ENCODE data around the gene THSD8.

The THSD8 gene

GRCh38 chr19:12770922-12771321 lies 30.9 kb upstream of the THSD8 start:
- Histone ChIP-seq H3K36me3 (replicated peaks; ENCODE audit: low read depth, low read length) (peaks cover 3% of the 10 kb centered on the region), H3K4me2 (ENCODE audit: low read length) (no peak overlapping the region), H2AFZ (ENCODE audit: low read depth, low read length) (no peak overlapping the region), H3K27ac (ENCODE audit: low read length) (no peak overlapping the region), H3K4me1 (ENCODE audit: low read length) (peaks cover 7% of the 10 kb centered on the region; the same call in 1 of the 2 replicates), H3K9me3 (ENCODE audit: insufficient read depth, low read length) (no peaks in the 10 kb centered on the region), H3K9ac (ENCODE audit: low read length) (no peak overlapping the region), H3K79me2 (ENCODE audit: low read length) (no peaks in the 10 kb centered on the region), H3K27me3 (ENCODE audit: low read depth, low read length) (no peaks in the 10 kb centered on the region), H3K4me3 (ENCODE audit: low read length) (no peak overlapping the region), H4K20me1 (ENCODE audit: insufficient read depth, low read length) (no peaks in the 10 kb centered on the region)
- no peak for TF ChIP-seq EZH2phosphoT487 (IDR thresholded peaks at IDR 0.05; ENCODE audit: low read depth)
- TF ChIP-seq CTCF (IDR thresholded peaks at IDR 0.05; ENCODE audit: low read depth, low read length) = no peak

GRCh38 chr19:12772323-12772722 lies 29.5 kb upstream of the THSD8 start:
- Histone ChIP-seq H3K9me3 (ENCODE audit: insufficient read depth, low read length) (no peaks in the 10 kb centered on the region), H3K27me3 (ENCODE audit: low read depth, low read length) (no peaks in the 10 kb centered on the region), H2AFZ (ENCODE audit: low read depth, low read length) (no peak overlapping the region), H3K9ac (ENCODE audit: low read length) (no peak overlapping the region), H3K27ac (ENCODE audit: low read length) (no peak overlapping the region), H3K4me1 (ENCODE audit: low read length) (peaks cover 6% of the 10 kb centered on the region; the same call in 1 of the 2 replicates), H3K36me3 (replicated peaks; ENCODE audit: low read depth, low read length) (peaks cover 3% of the 10 kb centered on the region), H4K20me1 (ENCODE audit: insufficient read depth, low read length) (no peaks in the 10 kb centered on the region), H3K4me3 (ENCODE audit: low read length) (no peak overlapping the region), H3K79me2 (ENCODE audit: low read length) (no peaks in the 10 kb centered on the region), H3K4me2 (ENCODE audit: low read length) (no peak overlapping the region)
- TF ChIP-seq EZH2phosphoT487 (IDR thresholded peaks at IDR 0.05; ENCODE audit: low read depth) = no peak
- no peak for TF ChIP-seq CTCF (IDR thresholded peaks at IDR 0.05; ENCODE audit: low read depth, low read length)

GRCh38 chr19:12773571-12773970 lies 28.3 kb upstream of the THSD8 start:
- Histone ChIP-seq H3K27ac (ENCODE audit: low read length) (no peak overlapping the region), H3K4me1 (ENCODE audit: low read length) (peaks cover 7% of the 10 kb centered on the region; the same call in 1 of the 2 replicates), H3K9ac (ENCODE audit: low read length) (no peak overlapping the region)

More at GRCh38 chr19:12773571-12773970, 28.3 kb upstream of the THSD8 start:
- Histone ChIP-seq H3K27me3 (ENCODE audit: low read depth, low read length) (no peaks in the 10 kb centered on the region), H3K36me3 (replicated peaks; ENCODE audit: low read depth, low read length) (peaks cover 3% of the 10 kb centered on the region), H3K4me2 (ENCODE audit: low read length) (no peak overlapping the region), H3K4me3 (ENCODE audit: low read length) (no peak overlapping the region), H3K79me2 (ENCODE audit: low read length) (0 out of 2 replicates have a peak, but pooled peaks cover 4% of the 10 kb centered on the region), H2AFZ (ENCODE audit: low read depth, low read length) (no peak overlapping the region), H4K20me1 (ENCODE audit: insufficient read depth, low read length) (no peaks in the 10 kb centered on the region), H3K9me3 (ENCODE audit: insufficient read depth, low read length) (no peaks in the 10 kb centered on the region)
- TF ChIP-seq EZH2phosphoT487 (IDR thresholded peaks at IDR 0.05; ENCODE audit: low read depth) (no peak), CTCF (IDR thresholded peaks at IDR 0.05; ENCODE audit: low read depth, low read length) (peak; percentile 41)

Measured in OCI-LY3 (cell line).